Caco-2 (cell line): ENCODE data around the gene APBA3. TPM values are rescaled to one million over a fixed set of nuclear protein-coding genes. Genes with fewer than 3 reads are reported as not detected.
"Not testable (repeated sequence)": the region's sequence is repeated elsewhere in the genome, so short reads cannot be mapped to it uniquely, and the experiment has no call there.

Experiments used
- BruUV-seq: library from RNA; stranded (reverse); fragments of 400-500 nt; replicated peaks from 2 replicates; lab custom pipeline; 2021; lab: Mats Ljungman, UMichigan
- CTCF ChIA-PET: fragments of 300-600 bp; sonication (Branson Sonifier 250); formaldehyde crosslinking; loops from one replicate; lab custom pipeline; 2022; ENCODE audit warnings: antibody characterized with exemption; lab: Charles Lee
- POLR2A ChIA-PET: fragments of 300-600 bp; sonication (Branson Sonifier 250); formaldehyde crosslinking; loops from one replicate; lab custom pipeline; 2022; ENCODE audit warnings: antibody characterized with exemption; lab: Charles Lee
- DNase-seq, 2 experiments: peaks; one replicate each; pipeline versions ENCODE4 v3.0.0 to v3.0.0-alpha.2; 2020 to 2022
- H3K27me3 ChIP-seq: replicated peaks from 2 replicates; pipeline ENCODE4 v1.6.0; 2011; ENCODE audit warnings: low read length; ENCODE audit not compliant: control insufficient read depth, insufficient read depth
- H3K36me3 ChIP-seq: 2 replicates; pipeline ENCODE4 v1.5.1; 2011; ENCODE audit warnings: low read length; ENCODE audit not compliant: control insufficient read depth, insufficient read depth
- H3K4me1 ChIP-seq: fragments of 250-450 bp; sonication (Bioruptor Pico); 2 replicates; pipeline ENCODE4 v1.5.1; 2020; ENCODE audit warnings: mild to moderate bottlenecking
- H3K4me3 ChIP-seq: 2 replicates; pipeline ENCODE4 v1.5.1; 2011; ENCODE audit warnings: low read depth, mild to moderate bottlenecking, control low read depth, low read length
- H3K9me3 ChIP-seq: fragments of 250-450 bp; sonication (Bioruptor Pico); 2 replicates; pipeline ENCODE4 v1.5.1; 2020; ENCODE audit warnings: mild to moderate bottlenecking, moderate library complexity
- H3K27ac Mint-ChIP-seq: one replicate; pipeline ENCODE4 v1.8.0; 2022; ENCODE audit warnings: mixed read lengths; ENCODE audit not compliant: unreplicated experiment
- H3K27me3 Mint-ChIP-seq: one replicate; pipeline ENCODE4 v1.8.0; 2022; ENCODE audit warnings: mixed read lengths; ENCODE audit not compliant: insufficient read depth, unreplicated experiment
- H3K36me3 Mint-ChIP-seq: one replicate; pipeline ENCODE4 v1.8.0; 2022; ENCODE audit warnings: mild to moderate bottlenecking, mixed read lengths; ENCODE audit not compliant: insufficient read depth, unreplicated experiment
- H3K4me1 Mint-ChIP-seq: one replicate; pipeline ENCODE4 v1.8.0; 2022; ENCODE audit warnings: low read depth, mixed read lengths; ENCODE audit not compliant: unreplicated experiment
- H3K4me3 Mint-ChIP-seq: one replicate; pipeline ENCODE4 v1.8.0; 2022; ENCODE audit warnings: mild to moderate bottlenecking, moderate library complexity, mixed read lengths; ENCODE audit not compliant: unreplicated experiment
- H3K9me3 Mint-ChIP-seq: one replicate; pipeline ENCODE4 v1.8.0; 2022; ENCODE audit warnings: mixed read lengths; ENCODE audit not compliant: unreplicated experiment
- intact Hi-C: fragments of 100-400 bp; cut with micrococcal nuclease; formaldehyde crosslinking; loops from one replicate; pipeline ENCODE4 v1.10.0; 2022; ENCODE audit not compliant: unreplicated experiment
- total RNA-seq: library from RNA; stranded (reverse); gene quantifications from 2 replicates; pipeline ENCODE4 v1.2.3, GENCODE V29; 2022
- TF ChIP-seq, protein P1 (sequence below), 2 experiments: fragments of 200-600 bp in 1 of 2; IDR thresholded peaks; 1 replicate in 1 of 2; 2 replicates in 1 of 2; pipeline versions ENCODE4 v1.5.1 to v1.8.0; 2011 to 2022; ENCODE audit warnings: antibody characterized with exemption in 1 of 2, control low read depth in 1 of 2, inconsistent platforms in 1 of 2, low read depth in 1 of 2, low read length in 1 of 2, mild to moderate bottlenecking in 1 of 2, moderate library complexity in 1 of 2; ENCODE audit not compliant: insufficient read depth in 1 of 2, severe bottlenecking in 1 of 2, unreplicated experiment in 1 of 2

Gene APBA3
- total RNA-seq, 1 experiment from 2014 or later = 22.1 TPM

GRCh38 chr19:3766520-3766919, 5.0 kb upstream of the APBA3 start:
- POLR2A ChIA-PET = no interaction called here
- CTCF ChIA-PET = interaction anchor here (0.7 kb wide), 1 partner anchor 16 kb away, joined by 3 read pairs; no protein-coding TSS in a partner anchor
- TF ChIP-seq, protein P1, sequence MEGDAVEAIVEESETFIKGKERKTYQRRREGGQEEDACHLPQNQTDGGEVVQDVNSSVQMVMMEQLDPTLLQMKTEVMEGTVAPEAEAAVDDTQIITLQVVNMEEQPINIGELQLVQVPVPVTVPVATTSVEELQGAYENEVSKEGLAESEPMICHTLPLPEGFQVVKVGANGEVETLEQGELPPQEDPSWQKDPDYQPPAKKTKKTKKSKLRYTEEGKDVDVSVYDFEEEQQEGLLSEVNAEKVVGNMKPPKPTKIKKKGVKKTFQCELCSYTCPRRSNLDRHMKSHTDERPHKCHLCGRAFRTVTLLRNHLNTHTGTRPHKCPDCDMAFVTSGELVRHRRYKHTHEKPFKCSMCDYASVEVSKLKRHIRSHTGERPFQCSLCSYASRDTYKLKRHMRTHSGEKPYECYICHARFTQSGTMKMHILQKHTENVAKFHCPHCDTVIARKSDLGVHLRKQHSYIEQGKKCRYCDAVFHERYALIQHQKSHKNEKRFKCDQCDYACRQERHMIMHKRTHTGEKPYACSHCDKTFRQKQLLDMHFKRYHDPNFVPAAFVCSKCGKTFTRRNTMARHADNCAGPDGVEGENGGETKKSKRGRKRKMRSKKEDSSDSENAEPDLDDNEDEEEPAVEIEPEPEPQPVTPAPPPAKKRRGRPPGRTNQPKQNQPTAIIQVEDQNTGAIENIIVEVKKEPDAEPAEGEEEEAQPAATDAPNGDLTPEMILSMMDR (IDR thresholded peaks at IDR 0.05; ENCODE audit: insufficient read depth in 1 of 2, low read depth in 1 of 2, low read length in 1 of 2, severe bottlenecking in 1 of 2, unreplicated experiment in 1 of 2) = no peak
- Histone ChIP-seq H3K9me3 (no peaks in the 10 kb centered on the region), H3K36me3 (peaks cover 2% of the 10 kb centered on the region), H3K4me3 (no peak overlapping the region), H3K4me1 (peaks cover 4% of the 10 kb centered on the region; the same call in 1 of the 2 replicates), H3K27me3 (no peaks in the 10 kb centered on the region)
- no peak overlapping the region for H3K4me3 Mint-ChIP-seq
- no TSS peak for BruUV-seq
- H3K4me1 Mint-ChIP-seq = peaks cover 6% of the 10 kb centered on the region
- no peaks in the 10 kb centered on the region for H3K9me3 Mint-ChIP-seq
- H3K27me3 Mint-ChIP-seq = no peaks in the 10 kb centered on the region
- H3K27ac Mint-ChIP-seq = no peak overlapping the region
- DNase-seq = no peak
- H3K36me3 Mint-ChIP-seq = peaks cover 22% of the 10 kb centered on the region
- intact Hi-C loops = no loop called here

GRCh38 chr19:3765757-3766156, 4.3 kb upstream of the APBA3 start:
- H3K27ac Mint-ChIP-seq = not testable (repeated sequence)

GRCh38 chr19:3765121-3765520, 3.6 kb upstream of the APBA3 start:
- peaks cover 23% of the 10 kb centered on the region for H3K36me3 Mint-ChIP-seq
- no peak overlapping the region for H3K4me3 Mint-ChIP-seq
- Histone ChIP-seq H3K4me1 (peaks cover 4% of the 10 kb centered on the region; the same call in 1 of the 2 replicates), H3K27me3 (no peaks in the 10 kb centered on the region), H3K9me3 (no peaks in the 10 kb centered on the region), H3K4me3 (no peak overlapping the region), H3K36me3 (peaks cover 2% of the 10 kb centered on the region)
- intact Hi-C loops = no loop called here
- ChIA-PET CTCF (no interaction called here), POLR2A (no interaction called here)
- no peaks in the 10 kb centered on the region for H3K9me3 Mint-ChIP-seq
- no peak for DNase-seq
- H3K27ac Mint-ChIP-seq = no peak overlapping the region
- H3K27me3 Mint-ChIP-seq = no peaks in the 10 kb centered on the region
- H3K4me1 Mint-ChIP-seq = peaks cover 8% of the 10 kb centered on the region
- no TSS peak for BruUV-seq
- TF ChIP-seq, protein P1 (IDR thresholded peaks at IDR 0.05; ENCODE audit: insufficient read depth in 1 of 2, low read depth in 1 of 2, low read length in 1 of 2, severe bottlenecking in 1 of 2, unreplicated experiment in 1 of 2) = no peak

More at GRCh38 chr19:3765757-3766156, 4.3 kb upstream of the APBA3 start:
- H3K4me3 Mint-ChIP-seq, POLR2A ChIA-PET, H3K9me3 ChIP-seq, BruUV-seq, H3K27me3 Mint-ChIP-seq, H3K4me1 ChIP-seq, H3K27me3 ChIP-seq, intact Hi-C loops, H3K36me3 ChIP-seq, H3K9me3 Mint-ChIP-seq, H3K4me1 Mint-ChIP-seq, DNase-seq, H3K4me3 ChIP-seq: not testable (repeated sequence)
- CTCF ChIA-PET = interaction anchor here (0.7 kb wide), 1 partner anchor 17 kb away, joined by 3 read pairs; no protein-coding TSS in a partner anchor
- peaks cover 23% of the 10 kb centered on the region for H3K36me3 Mint-ChIP-seq
